SJCRH30 (cell line): ENCODE results near the gene PACSIN2. TPM values are rescaled to one million over a fixed set of nuclear protein-coding genes. Genes with fewer than 3 reads are reported as not detected.
A peak's percentile ranks its signal among the peaks of the same experiment; 100 is the strongest.
"Not testable (repeated sequence)": the region's sequence is repeated elsewhere in the genome, so short reads cannot be mapped to it uniquely, and the experiment has no call there.

Experiments used
- DNase-seq, 2 experiments: peaks; one replicate each; pipeline ENCODE4 v3.0.0-alpha.2; 2015 to 2020
- H3K27ac ChIP-seq: fragments of 250-450 bp; sonication (Bioruptor Pico); 2 replicates; pipeline ENCODE4 v1.5.1; 2020; ENCODE audit warnings: mild to moderate bottlenecking, moderate library complexity
- H3K27me3 ChIP-seq: fragments of 250-450 bp; sonication (Bioruptor Pico); 2 replicates; pipeline ENCODE4 v1.5.1; 2020; ENCODE audit warnings: mild to moderate bottlenecking, moderate library complexity
- H3K36me3 ChIP-seq: fragments of 250-450 bp; sonication (Bioruptor Pico); 2 replicates; pipeline ENCODE4 v1.5.1; 2020; ENCODE audit warnings: mild to moderate bottlenecking, moderate library complexity
- H3K4me1 ChIP-seq: fragments of 250-450 bp; sonication (Bioruptor Pico); 2 replicates; pipeline ENCODE4 v1.5.1; 2020; ENCODE audit warnings: mild to moderate bottlenecking, moderate library complexity
- H3K4me3 ChIP-seq: fragments of 250-450 bp; sonication (Bioruptor Pico); 2 replicates; pipeline ENCODE4 v1.5.1; 2020; ENCODE audit warnings: mild to moderate bottlenecking, moderate library complexity
- H3K9me3 ChIP-seq: fragments of 250-450 bp; sonication (Bioruptor Pico); replicated peaks from 2 replicates; pipeline ENCODE4 v1.5.1; 2020; ENCODE audit warnings: mild to moderate bottlenecking, moderate library complexity
- total RNA-seq: library from RNA; depleted of rRNA; stranded (reverse); fragments of >200 nt; shearing (Covaris generic); gene quantifications from 2 replicates; pipeline ENCODE4 v1.2.3, GENCODE V29; 2014

The PACSIN2 gene
- total RNA-seq, 1 experiment from 2014 or later, result 78.3 TPM

DNA sequence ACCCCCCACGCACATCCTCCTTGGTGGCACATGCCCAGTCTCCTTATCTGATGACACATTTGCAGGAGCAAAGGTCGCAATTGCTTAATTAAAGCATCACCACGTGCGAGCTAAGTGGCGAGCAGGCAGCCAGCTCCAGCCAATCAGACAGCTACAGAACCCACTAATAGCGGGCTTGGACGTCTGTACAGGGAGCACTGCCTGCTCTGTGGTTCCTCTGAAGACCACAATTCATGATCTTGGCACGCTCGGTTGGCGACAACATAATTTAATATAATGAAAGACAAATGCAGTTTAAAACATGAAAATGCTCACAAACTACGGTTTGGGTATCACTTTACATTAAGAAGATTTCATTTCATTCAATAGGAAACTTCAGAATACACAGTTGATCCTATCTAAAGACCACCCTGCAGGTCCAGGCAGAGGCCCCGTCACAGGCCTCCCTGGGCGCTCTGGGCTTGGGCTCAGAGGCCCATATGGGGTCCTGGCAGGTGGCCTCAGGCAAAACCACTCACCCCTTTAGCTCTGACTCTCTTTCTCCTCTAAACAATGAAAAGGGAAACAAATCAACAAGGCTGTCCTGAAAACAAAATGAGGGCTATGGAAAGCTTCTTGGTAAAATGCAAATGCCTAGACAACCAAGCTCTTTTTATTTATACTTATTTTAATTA, 10.4 kb downstream of the PACSIN2 start:
- DNase-seq, result peak; percentile 78 to 86
- Histone ChIP-seq H3K4me3 (no peak overlapping the region), H3K9me3 (no peaks in the 10 kb centered on the region; the same call in 1 of the 2 replicates), H3K36me3 (no peaks in the 10 kb centered on the region; the same call in 1 of the 2 replicates), H3K4me1 (peaks cover 50% of the 10 kb centered on the region), H3K27me3 (no peaks in the 10 kb centered on the region), H3K27ac (peak overlapping the region; percentile 12; the same call in 1 of the 2 replicates)

DNA sequence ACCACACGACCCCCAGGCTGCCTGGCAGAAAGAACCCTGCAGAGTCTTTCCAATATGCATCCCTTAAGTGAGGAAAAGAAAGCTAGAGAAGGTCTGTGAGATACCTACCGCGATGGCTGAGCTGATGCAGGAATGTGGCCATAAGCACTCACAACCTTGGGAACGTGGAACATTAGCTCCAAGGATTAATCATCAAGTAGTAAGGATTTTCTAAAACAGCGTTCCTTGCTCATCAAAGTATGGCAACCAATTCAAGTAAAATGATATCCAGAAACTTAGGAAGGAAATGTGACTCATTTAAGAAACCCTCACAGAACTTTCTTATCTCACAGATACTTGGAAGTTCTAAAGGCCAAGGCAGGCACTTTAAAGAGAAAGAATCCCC, 12.8 kb downstream of the PACSIN2 start:
- no peak overlapping the region for H3K27ac ChIP-seq
- no peaks in the 10 kb centered on the region for H3K27me3 ChIP-seq
- peaks cover 7% of the 10 kb centered on the region for H3K9me3 ChIP-seq
- DNase-seq, result no peak
- no peak overlapping the region for H3K4me3 ChIP-seq
- H3K36me3 ChIP-seq, result no peaks in the 10 kb centered on the region; the same call in 1 of the 2 replicates
- H3K4me1 ChIP-seq, result peaks cover 40% of the 10 kb centered on the region

DNA sequence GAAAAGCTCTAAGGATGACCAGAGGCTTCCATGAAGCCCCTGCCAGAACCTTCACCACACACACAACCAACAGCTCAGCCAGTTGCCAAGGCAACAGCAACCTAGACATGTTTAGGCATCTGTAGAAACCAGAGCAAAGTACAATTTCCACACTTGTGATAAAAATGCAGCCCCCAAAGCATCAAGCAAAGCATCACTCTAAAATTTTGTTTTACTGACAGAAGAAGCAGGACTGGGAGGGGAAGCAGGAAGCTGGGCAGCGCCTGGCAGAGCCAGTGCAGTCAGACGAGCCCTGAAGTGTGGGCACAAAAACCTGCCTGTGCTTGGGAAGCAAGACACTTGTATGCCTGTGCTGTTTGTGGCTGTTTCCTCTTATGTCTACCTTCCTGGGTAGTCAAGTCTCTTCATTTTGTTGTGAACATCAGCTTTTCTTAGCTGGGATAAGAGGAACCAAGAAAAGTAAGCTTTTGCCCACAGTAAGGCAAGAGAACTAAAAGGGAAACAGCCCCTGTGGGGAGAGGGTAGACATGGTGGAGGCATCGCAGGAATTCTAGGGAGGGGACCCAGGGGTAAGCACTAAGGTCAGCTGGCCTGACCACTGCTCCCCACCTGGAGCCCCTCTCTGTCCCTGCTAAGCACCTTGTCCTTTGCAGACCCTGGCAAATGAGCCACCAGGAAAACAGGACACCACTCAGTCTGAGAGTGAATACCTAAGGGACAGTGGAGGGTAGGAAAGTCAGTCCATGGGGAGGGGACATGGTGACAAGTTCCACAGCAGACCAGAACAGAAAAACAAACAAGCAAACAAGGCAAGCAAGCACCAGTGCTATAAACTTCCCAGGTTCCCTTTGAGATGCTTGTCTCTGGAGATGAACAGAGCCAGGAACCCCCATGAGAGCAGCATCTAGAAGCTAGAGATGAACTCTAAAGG, 13.4 kb downstream of the PACSIN2 start:
- H3K27me3 ChIP-seq, result no peaks in the 10 kb centered on the region
- H3K4me1 ChIP-seq, result peaks cover 40% of the 10 kb centered on the region
- no peak overlapping the region for H3K27ac ChIP-seq
- H3K9me3 ChIP-seq, result peaks cover 7% of the 10 kb centered on the region
- H3K4me3 ChIP-seq, result no peak overlapping the region
- no peak for DNase-seq
- no peaks in the 10 kb centered on the region; the same call in 1 of the 2 replicates for H3K36me3 ChIP-seq

DNA sequence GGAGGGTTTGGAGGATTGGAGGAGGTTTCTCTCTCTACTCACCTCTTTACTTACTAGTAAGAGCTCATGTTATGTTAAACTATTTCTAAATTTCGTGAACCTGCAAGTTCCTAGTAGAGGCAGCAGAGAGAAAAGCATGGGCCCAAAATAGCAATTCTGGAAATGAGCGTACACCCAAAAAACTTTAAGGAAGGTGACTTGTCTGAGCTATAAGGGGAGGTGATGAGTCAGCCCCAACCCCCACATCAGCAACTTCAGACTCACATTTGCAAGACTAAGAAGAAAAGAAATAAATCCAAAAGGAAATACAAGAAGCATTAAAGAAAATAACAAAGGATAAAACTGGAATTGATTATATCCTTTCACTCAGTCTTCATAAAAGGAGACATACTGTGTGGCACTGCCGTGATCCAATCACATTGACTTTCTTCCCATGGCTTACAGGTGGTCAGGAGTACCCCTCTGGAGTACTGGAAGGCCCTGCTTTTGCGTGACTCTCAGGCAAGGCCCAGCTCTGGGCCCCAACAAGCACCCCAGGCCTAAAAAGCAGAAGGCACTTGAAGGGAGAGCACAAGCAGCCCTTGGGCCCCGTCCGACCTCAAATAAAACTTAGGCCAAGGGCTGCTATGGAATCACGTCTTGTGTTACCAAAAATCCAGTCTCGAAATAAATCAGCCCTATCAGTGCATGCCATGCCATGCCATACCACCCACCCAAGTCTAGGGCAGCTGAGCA, 14.3 kb downstream of the PACSIN2 start:
- Histone ChIP-seq H3K9me3 (peaks cover 7% of the 10 kb centered on the region), H3K4me1 (peaks cover 36% of the 10 kb centered on the region), H3K4me3 (no peak overlapping the region), H3K27ac (no peak overlapping the region), H3K36me3 (no peaks in the 10 kb centered on the region; the same call in 1 of the 2 replicates), H3K27me3 (no peaks in the 10 kb centered on the region)
- DNase-seq, result no peak

DNA sequence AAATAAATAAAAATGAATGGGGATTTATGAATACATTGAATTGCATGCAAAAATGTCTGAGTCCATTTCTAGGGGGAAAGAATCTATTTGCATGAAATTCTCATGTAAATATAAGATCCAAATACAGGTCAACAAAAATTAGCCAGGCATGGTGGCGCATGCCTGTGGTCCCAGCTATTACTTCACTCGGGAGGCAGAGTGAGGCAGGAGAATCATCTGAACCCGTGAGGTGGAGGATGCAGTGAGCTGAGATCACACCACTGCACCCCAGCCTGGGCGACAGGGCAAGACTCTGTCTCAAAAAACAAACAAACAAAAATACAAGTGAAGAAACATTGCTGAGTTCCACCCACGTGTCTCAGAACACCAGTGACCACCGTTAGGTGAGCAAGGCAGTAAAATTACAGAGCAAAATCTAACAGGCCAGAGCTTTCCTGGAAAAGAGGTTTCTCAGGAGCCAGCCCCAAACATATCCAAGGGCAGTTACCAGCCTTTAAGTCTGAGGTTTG, 17.3 kb downstream of the PACSIN2 start:
- Histone ChIP-seq H3K9me3 (peaks cover 7% of the 10 kb centered on the region), H3K4me1 (peaks cover 13% of the 10 kb centered on the region; the same call in 1 of the 2 replicates), H3K4me3 (no peak overlapping the region), H3K36me3 (peaks cover 6% of the 10 kb centered on the region), H3K27me3 (no peaks in the 10 kb centered on the region), H3K27ac (no peak overlapping the region)
- no peak for DNase-seq

DNA sequence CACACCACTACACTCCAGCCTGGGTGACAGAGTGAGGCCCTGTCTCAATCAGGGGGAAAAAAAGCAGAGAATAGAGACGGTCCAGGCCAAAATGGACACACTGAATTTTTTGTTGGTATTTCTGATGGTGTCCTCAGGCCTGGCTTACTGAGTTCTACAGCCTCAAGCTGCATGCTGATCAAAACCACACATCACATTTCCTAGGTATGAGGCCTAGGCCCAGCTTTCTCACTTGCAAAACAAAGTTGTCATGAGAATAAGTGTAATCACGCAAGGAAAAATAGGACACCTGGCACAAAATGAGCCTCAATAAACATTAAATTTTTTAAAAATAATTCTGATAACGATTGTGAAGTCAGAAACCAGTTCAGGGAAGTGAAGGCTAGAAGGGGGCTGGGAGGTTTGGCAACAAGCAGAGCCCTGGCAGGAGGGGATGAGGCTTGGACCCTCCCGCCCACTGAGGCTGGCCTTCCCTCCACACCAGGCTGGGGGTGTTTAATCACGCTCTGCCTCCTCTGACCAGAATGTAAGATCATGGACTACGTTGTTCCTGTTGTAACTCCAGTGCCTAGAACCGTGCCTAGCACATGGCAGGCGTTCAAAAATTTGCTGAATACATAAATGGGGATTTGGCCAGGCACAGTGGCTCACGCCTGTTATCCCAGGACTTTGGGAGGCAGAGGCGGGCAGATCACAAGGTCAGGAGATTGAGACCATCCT, 18.1 kb downstream of the PACSIN2 start:
- Histone ChIP-seq H3K9me3 (peaks cover 7% of the 10 kb centered on the region), H3K4me1 (peaks cover 5% of the 10 kb centered on the region; the same call in 1 of the 2 replicates), H3K36me3 (peaks cover 6% of the 10 kb centered on the region), H3K27me3 (no peaks in the 10 kb centered on the region), H3K4me3 (no peak overlapping the region), H3K27ac (no peak overlapping the region)
- no peak for DNase-seq

DNA sequence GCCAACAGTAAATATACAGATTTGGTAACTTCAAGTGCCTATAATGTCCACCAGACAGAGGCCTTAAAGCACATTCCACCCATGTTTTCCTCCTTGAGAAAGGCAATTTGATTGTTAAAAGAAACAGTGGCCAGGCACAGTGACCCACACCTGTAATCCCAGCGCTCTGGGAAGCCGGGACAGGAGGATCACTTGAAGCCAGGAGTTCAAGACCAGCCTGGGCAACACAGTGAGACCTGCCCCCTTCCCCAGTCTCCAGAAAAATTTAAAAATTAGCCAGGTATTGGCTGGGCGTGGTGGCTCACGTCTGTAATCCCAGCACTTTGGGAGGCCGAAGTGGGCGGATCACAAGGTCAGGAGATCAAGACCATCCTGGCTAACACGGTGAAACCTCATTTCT, 19.3 kb downstream of the PACSIN2 start:
- not testable (repeated sequence) for H3K4me1 ChIP-seq, H3K27me3 ChIP-seq, DNase-seq, H3K4me3 ChIP-seq, H3K9me3 ChIP-seq, H3K36me3 ChIP-seq, H3K27ac ChIP-seq

DNA sequence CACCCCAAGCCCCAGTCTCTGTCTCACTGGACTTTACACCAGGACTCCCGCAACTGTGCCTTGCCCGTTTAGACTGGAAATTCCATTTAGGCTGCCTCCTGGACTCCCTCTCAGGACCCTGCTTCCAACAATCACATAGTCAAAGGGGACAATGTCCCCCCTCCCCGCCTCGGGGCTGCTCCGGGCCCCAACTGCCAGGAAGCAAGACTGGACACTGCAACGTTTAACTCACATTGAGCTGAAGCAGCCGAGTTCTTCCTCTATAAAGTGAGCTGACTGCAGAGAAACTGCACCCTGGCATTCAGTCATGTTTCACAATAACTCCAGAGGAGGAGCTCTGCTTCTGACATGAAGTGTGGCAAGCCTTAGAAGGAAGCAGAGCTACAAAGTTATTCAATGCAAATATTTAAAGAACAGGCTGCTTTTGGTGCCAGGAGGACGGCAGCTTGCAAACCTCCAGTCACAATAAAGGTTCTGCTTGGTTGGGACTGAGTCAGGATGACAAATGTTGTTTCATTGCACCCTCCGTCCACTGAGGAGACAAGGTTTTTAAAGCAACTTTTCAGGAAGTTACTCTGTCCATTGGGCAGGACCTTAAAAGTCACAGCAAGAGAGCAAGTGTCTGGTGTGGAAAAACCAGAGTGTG, 19.9 kb downstream of the PACSIN2 start:
- Histone ChIP-seq H3K9me3 (peaks cover 7% of the 10 kb centered on the region), H3K27me3 (no peaks in the 10 kb centered on the region), H3K4me1 (peaks cover 13% of the 10 kb centered on the region), H3K27ac (no peak overlapping the region), H3K36me3 (peaks cover 6% of the 10 kb centered on the region; the same call in 1 of the 2 replicates), H3K4me3 (no peak overlapping the region)
- no peak for DNase-seq

DNA sequence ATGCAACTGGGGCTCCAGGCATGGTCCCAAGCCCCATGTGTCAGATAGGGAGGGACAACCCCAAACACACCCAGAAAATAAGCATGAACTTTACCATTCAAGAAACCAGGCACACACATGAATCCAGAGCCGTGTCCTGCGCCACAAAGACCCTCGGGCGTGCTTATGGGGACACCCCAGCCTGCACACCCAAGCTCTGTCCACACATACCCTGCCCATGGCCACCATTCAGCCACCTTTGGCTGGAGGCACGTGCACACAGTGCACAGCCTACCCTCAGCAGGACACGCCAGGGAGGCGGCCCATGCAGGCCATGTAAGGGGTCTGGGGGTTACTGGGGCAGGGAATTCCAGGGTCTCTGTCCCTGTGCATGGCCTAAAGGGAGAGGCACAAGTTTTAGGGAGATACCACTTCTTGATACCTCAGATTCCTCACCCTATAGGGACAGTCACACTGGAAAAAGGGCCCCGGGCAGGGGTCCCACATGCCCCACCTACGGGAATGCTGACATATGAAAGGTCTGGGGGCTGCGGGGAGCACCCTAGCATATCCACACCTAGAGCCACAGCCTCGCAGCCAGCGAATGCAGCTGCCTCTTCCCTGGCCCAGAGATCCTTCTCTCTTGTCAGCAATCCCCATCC, 20.6 kb downstream of the PACSIN2 start:
- H3K36me3 ChIP-seq, result peaks cover 6% of the 10 kb centered on the region; the same call in 1 of the 2 replicates
- no peak overlapping the region for H3K4me3 ChIP-seq
- peaks cover 13% of the 10 kb centered on the region for H3K4me1 ChIP-seq
- DNase-seq, result no peak
- no peak overlapping the region for H3K27ac ChIP-seq
- H3K27me3 ChIP-seq, result no peaks in the 10 kb centered on the region
- peaks cover 7% of the 10 kb centered on the region for H3K9me3 ChIP-seq

DNA sequence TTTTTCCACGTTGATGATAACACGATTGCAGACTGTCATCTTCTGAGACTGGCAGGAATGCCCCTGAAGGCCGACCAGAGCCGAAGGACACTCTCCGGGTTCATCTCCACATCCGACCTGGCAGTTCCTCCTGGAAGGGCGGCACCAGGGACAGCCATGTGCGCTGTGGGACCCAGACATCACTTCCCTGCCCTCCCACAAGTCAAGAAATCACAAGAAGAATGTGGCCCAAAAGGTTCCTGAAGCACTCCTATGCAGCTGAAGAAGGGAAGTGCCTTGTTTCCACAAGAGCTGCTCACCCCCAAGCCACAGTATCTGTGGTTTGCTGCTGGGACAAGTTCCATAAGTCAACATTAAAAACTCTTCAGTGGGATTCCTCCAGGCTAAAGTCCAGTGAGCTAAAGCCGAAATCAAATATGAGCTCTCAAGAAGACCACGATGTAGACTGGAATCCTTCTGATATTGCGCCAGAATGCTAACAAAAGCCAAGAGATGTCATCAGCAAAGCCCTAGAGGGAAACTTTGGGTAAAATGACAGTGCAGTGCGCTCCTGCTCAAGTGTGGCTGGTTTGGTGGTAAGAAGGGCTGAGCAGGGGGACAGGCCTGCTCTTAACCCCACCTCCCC, 21.2 kb downstream of the PACSIN2 start:
- Histone ChIP-seq H3K9me3 (peaks cover 1% of the 10 kb centered on the region), H3K4me1 (peaks cover 13% of the 10 kb centered on the region), H3K36me3 (peaks cover 6% of the 10 kb centered on the region; the same call in 1 of the 2 replicates), H3K27me3 (no peaks in the 10 kb centered on the region), H3K4me3 (no peak overlapping the region), H3K27ac (no peak overlapping the region)
- DNase-seq, result peak in 1 of 2 experiments; percentile 23

DNA sequence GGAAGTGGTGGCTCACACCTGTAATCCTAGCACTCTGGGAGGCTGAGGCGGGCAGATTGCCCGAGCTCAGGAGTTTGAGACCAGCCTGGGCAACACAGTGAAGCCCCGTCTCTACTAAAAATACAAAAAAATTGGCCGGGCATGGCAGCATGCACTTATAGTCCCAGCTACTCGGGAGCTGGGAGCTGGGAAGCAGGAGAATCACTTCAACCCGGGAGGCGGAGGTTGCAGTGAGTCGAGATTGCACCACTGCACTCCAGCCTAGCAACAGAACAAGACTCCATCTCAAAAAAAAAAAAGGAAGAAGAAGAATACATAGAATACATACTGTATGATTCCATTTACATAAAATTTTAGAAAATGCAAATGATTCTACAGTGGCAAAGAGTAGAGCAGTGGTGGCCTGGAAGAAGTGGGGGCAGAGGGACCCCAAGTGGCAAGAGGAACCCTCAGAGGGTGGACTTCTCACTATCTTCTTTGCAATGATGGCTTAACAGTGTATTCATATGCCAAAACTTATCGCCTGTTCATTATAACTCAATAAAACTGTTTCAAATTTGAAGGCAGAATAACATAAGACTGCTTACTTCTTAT, 22.0 kb downstream of the PACSIN2 start:
- DNase-seq, result no peak
- Histone ChIP-seq H3K4me3 (no peak overlapping the region), H3K4me1 (peaks cover 13% of the 10 kb centered on the region), H3K27ac (no peak overlapping the region), H3K9me3 (no peaks in the 10 kb centered on the region), H3K36me3 (peaks cover 6% of the 10 kb centered on the region; the same call in 1 of the 2 replicates), H3K27me3 (no peaks in the 10 kb centered on the region)

DNA sequence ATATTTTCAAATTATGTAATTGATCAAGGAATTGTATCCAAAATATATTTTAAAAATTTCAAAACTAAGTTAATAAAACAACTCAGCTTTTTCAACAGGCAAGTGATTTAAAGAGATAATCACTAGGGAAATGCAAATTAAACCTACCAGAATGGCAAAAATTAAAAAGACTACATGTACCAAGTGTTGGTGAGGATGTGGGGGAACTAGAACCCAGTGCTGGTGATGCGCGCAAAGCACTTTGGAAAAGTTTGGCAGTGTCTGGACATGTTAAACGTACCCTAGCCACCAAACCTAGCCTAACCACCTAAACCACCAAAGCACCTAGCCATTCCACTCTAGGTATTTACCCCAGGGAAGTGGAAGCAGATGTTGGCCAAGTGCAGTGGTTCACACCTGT, 22.9 kb downstream of the PACSIN2 start:
- H3K27ac ChIP-seq, result no peak overlapping the region

More for the DNA sequence above, 22.9 kb downstream of the PACSIN2 start:
- Histone ChIP-seq H3K4me1 (peaks cover 13% of the 10 kb centered on the region), H3K9me3 (no peaks in the 10 kb centered on the region), H3K4me3 (no peak overlapping the region), H3K36me3 (peaks cover 6% of the 10 kb centered on the region; the same call in 1 of the 2 replicates), H3K27me3 (no peaks in the 10 kb centered on the region)
- DNase-seq, result no peak
